H1 (cell line): Measurements from ENCODE around the gene ARHGAP25. TPM values are rescaled to one million over a fixed set of nuclear protein-coding genes. Genes with fewer than 3 reads are reported as not detected.

Experiments
- CTCF ChIA-PET: fragments of 300-600 bp; sonication (Branson Sonifier 250); formaldehyde crosslinking; loops from one replicate; lab custom pipeline; 2021; ENCODE audit not compliant: partially characterized antibody; lab: Charles Lee
- POLR2A ChIA-PET: fragments of 300-600 bp; sonication (Branson Sonifier 250); formaldehyde crosslinking; loops from one replicate; lab custom pipeline; 2021; ENCODE audit warnings: inconsistent platforms; ENCODE audit not compliant: partially characterized antibody; lab: Charles Lee
- DNase-seq, 2 experiments: peaks; one replicate each; pipeline versions ENCODE4 v3.0.0 to v3.0.0-alpha.2; 2010 to 2022; ENCODE audit warnings: low spot score in 2 of 2, low read depth in 1 of 2, mixed read lengths in 1 of 2
- FAIRE-seq: peaks from 2 replicates; lab custom pipeline; 2011; peaks lifted over from hg19 to GRCh38; lab: Jason Lieb, UNC
- H2AFZ ChIP-seq: 2 replicates; pipeline ENCODE4 v1.8.1; 2012; ENCODE audit warnings: low read length, inconsistent platforms
- H2AK5ac ChIP-seq: 2 replicates; pipeline ENCODE4 v1.6.1; 2013; ENCODE audit warnings: low read depth, low read length
- H2BK120ac ChIP-seq: replicated peaks from 2 replicates; pipeline ENCODE3; 2013; ENCODE audit warnings: low read depth, low read length, inconsistent platforms
- H2BK12ac ChIP-seq: 2 replicates; pipeline ENCODE4 v1.6.1; 2013; ENCODE audit warnings: low read depth, low read length
- H2BK15ac ChIP-seq: 2 replicates; pipeline ENCODE4 v1.6.1; 2013; ENCODE audit warnings: low read length
- H2BK20ac ChIP-seq: 2 replicates; pipeline ENCODE4 v1.6.1; 2013; ENCODE audit warnings: low read length
- H2BK5ac ChIP-seq: 2 replicates; pipeline ENCODE4 v1.6.1; 2013; ENCODE audit warnings: low read depth, low read length
- H3K14ac ChIP-seq: 2 replicates; pipeline ENCODE4 v1.6.1; 2013; ENCODE audit warnings: inconsistent platforms; ENCODE audit not compliant: insufficient read length
- H3K18ac ChIP-seq: 2 replicates; pipeline ENCODE4 v1.6.1; 2013; ENCODE audit warnings: low read length; ENCODE audit errors: extremely low read depth
- H3K23ac ChIP-seq: 2 replicates; pipeline ENCODE4 v1.6.1; 2013; ENCODE audit warnings: inconsistent platforms; ENCODE audit not compliant: insufficient read length
- H3K23me2 ChIP-seq: 2 replicates; pipeline ENCODE4 v1.6.1; 2013; ENCODE audit warnings: low read depth, low read length
- H3K27ac ChIP-seq: 2 replicates; pipeline ENCODE4 v1.6.1; 2011; ENCODE audit warnings: low read depth, low read length, inconsistent platforms
- H3K27me3 ChIP-seq, 4 experiments: replicated peaks in 1 of 4; 1 replicate in 1 of 4; 2 replicates in 3 of 4; pipeline versions ENCODE4 v1.6.1 to v1.8.1; 2011 to 2013; ENCODE audit warnings: low read length in 3 of 4, mild to moderate bottlenecking in 3 of 4, inconsistent platforms in 2 of 4, mixed read lengths in 2 of 4, moderate library complexity in 1 of 4; ENCODE audit not compliant: control insufficient read depth in 3 of 4, insufficient read depth in 3 of 4; ENCODE audit errors: extremely low read depth in 1 of 4
- H3K36me3 ChIP-seq, 4 experiments: 2 replicates each; pipeline versions ENCODE4 v1.6.1 to v1.8.1; 2011 to 2013; ENCODE audit warnings: mild to moderate bottlenecking in 4 of 4, low read length in 3 of 4, moderate library complexity in 2 of 4, control low read depth in 1 of 4, inconsistent platforms in 1 of 4; ENCODE audit not compliant: insufficient read depth in 4 of 4, control insufficient read depth in 2 of 4
- H3K4ac ChIP-seq: replicated peaks from 2 replicates; pipeline ENCODE3; 2013; ENCODE audit warnings: low read length, low read depth, mixed read lengths, inconsistent platforms; ENCODE audit not compliant: insufficient read length
- H3K4me1 ChIP-seq, 4 experiments: replicated peaks in 1 of 4; 1 replicate in 1 of 4; 2 replicates in 3 of 4; pipeline versions ENCODE4 v1.6.1 to v1.8.1; 2011 to 2013; ENCODE audit warnings: low read length in 3 of 4, inconsistent platforms in 2 of 4, mixed read lengths in 1 of 4; ENCODE audit not compliant: insufficient read depth in 4 of 4, control insufficient read depth in 3 of 4
- H3K4me2 ChIP-seq, 2 experiments: 2 replicates each; pipeline versions ENCODE4 v1.6.1 to v1.8.1; 2011 to 2013; ENCODE audit warnings: low read depth in 2 of 2, low read length in 2 of 2, control low read depth in 1 of 2, inconsistent platforms in 1 of 2, mild to moderate bottlenecking in 1 of 2; ENCODE audit not compliant: insufficient read depth in 1 of 2
- H3K4me3 ChIP-seq, 4 experiments: fragments of 200-600, 300-600 bp in 1 of 4; sonication (generic), shearing (Covaris generic), sonication (Bioruptor Twin) in 1 of 4; 2 replicates each; pipeline versions ENCODE4 v1.5.1 to v1.8.1; 2011 to 2016; ENCODE audit warnings: low read length in 4 of 4, low read depth in 3 of 4, control low read depth in 2 of 4, inconsistent platforms in 2 of 4, mild to moderate bottlenecking in 2 of 4, mixed read lengths in 1 of 4, moderate library complexity in 1 of 4; ENCODE audit not compliant: insufficient read depth in 2 of 4; ENCODE audit errors: extremely low read depth in 1 of 4
- H3K56ac ChIP-seq: replicated peaks from 2 replicates; pipeline ENCODE3; 2013; ENCODE audit warnings: low read depth, mild to moderate bottlenecking, mixed read lengths, low read length, inconsistent platforms; ENCODE audit not compliant: insufficient read length
- H3K79me1 ChIP-seq: 2 replicates; pipeline ENCODE4 v1.6.1; 2013; ENCODE audit warnings: low read depth, low read length, control low read depth
- H3K79me2 ChIP-seq, 2 experiments: 2 replicates each; pipeline versions ENCODE4 v1.6.1 to v1.8.1; 2012 to 2013; ENCODE audit warnings: low read length in 2 of 2, mild to moderate bottlenecking in 2 of 2, inconsistent platforms in 1 of 2; ENCODE audit not compliant: insufficient read depth in 2 of 2, control insufficient read depth in 1 of 2
- H3K9ac ChIP-seq, 4 experiments: replicated peaks in 1 of 4; 1 replicate in 1 of 4; 2 replicates in 3 of 4; pipeline versions ENCODE4 v1.6.1 to v1.8.1; 2011 to 2013; ENCODE audit warnings: low read depth in 3 of 4, low read length in 3 of 4, control low read depth in 2 of 4, mild to moderate bottlenecking in 2 of 4, moderate library complexity in 2 of 4, inconsistent platforms in 1 of 4; ENCODE audit errors: extremely low read depth in 1 of 4
- H3K9me3 ChIP-seq, 2 experiments: 2 replicates each; pipeline versions ENCODE4 v1.6.1 to v1.8.1; 2012 to 2013; ENCODE audit warnings: mild to moderate bottlenecking in 2 of 2, moderate library complexity in 2 of 2, control low read depth in 1 of 2, inconsistent platforms in 1 of 2, low read depth in 1 of 2, low read length in 1 of 2, mixed read lengths in 1 of 2; ENCODE audit not compliant: insufficient read depth in 2 of 2
- H4K20me1 ChIP-seq, 2 experiments: replicated peaks in 1 of 2; 2 replicates each; pipeline versions ENCODE3 to v1.8.1; 2011 to 2013; ENCODE audit warnings: inconsistent platforms in 2 of 2, low read length in 2 of 2, mild to moderate bottlenecking in 1 of 2; ENCODE audit not compliant: insufficient read depth in 2 of 2, control insufficient read depth in 1 of 2
- H4K5ac ChIP-seq: 2 replicates; pipeline ENCODE4 v1.6.1; 2013; ENCODE audit warnings: low read length, low read depth, mixed read lengths, inconsistent platforms; ENCODE audit not compliant: insufficient read length
- H4K8ac ChIP-seq: 2 replicates; pipeline ENCODE4 v1.8.0; 2013; ENCODE audit warnings: mild to moderate bottlenecking, moderate library complexity, low read length, inconsistent platforms; ENCODE audit not compliant: insufficient read depth; ENCODE audit errors: extremely low read depth
- H4K91ac ChIP-seq: replicated peaks from 2 replicates; pipeline ENCODE3; 2013; ENCODE audit warnings: low read length, mixed read lengths, inconsistent platforms; ENCODE audit not compliant: insufficient read length
- BCL11A ChIP-seq, 2 experiments: IDR thresholded peaks; one replicate each; pipeline ENCODE4 v1.6.1; 2011; ENCODE audit warnings: low read depth in 2 of 2, low read length in 2 of 2, mild to moderate bottlenecking in 2 of 2
- SP1 ChIP-seq: IDR thresholded peaks from 2 replicates; pipeline ENCODE4 v1.6.1; 2011; ENCODE audit warnings: low read depth, low read length
- WGBS, 2 experiments: shearing (Covaris generic) in 1 of 2; methylation state at CpG; one replicate each; pipeline versions ENCODE4 v1.1.6 to v1.1.7; 2013 to 2015; ENCODE audit warnings: low lambda C conversion rate in 2 of 2, mixed read lengths in 2 of 2, inconsistent platforms in 1 of 2, low coverage in 1 of 2, missing lambda C conversion rate in 1 of 2; ENCODE audit not compliant: insufficient replicate concordance in 2 of 2, insufficient coverage in 1 of 2, insufficient read length in 1 of 2; ENCODE audit errors: extremely low coverage in 1 of 2, missing lambda C conversion rate in 1 of 2; 5-methylcytosine and 5-hydroxymethylcytosine counted together
- polyA plus RNA-seq, 7 experiments: library from polyadenylated mRNA; depleted of rRNA in 3 of 7; stranded (reverse) in 5 of 7; unstranded in 2 of 7; fragments of >200 nt in 5 of 7; fragments of 200-250 nt in 2 of 7; gene quantifications; 1 replicate in 5 of 7; 2 replicates in 1 of 7; 4 replicates in 1 of 7; pipeline versions ENCODE4 v1.2.1 to v1.2.3, GENCODE V29; 2011 to 2013; ENCODE audit warnings: missing spikeins in 2 of 7, mixed read lengths in 2 of 7
- total RNA-seq: library from RNA; stranded (reverse); fragmentation: NEBNext Ultra II Directional; extraction: Animal tissue kit (Norgen Biotek cat#: 25700); gene quantifications from 2 replicates; pipeline ENCODE4 v1.2.1, GENCODE V29; 2021

The ARHGAP25 gene
- total and polyA plus RNA-seq, 2 of the 8 experiments (the other 6 are each of a cell fraction or from before 2014, with no cell fraction given), result 1.00 to 1.2 TPM

GRCh38 chr2:68746408-68746807, 11.8 kb downstream of the ARHGAP25 start:
- Histone ChIP-seq H3K79me1 (no peaks in the 10 kb centered on the region), H2AFZ (no peak overlapping the region), H4K5ac (no peak overlapping the region), H2BK5ac (no peak overlapping the region), H3K56ac (no peak overlapping the region), H3K36me3 (no peaks in the 10 kb centered on the region), H3K79me2 (no peaks in the 10 kb centered on the region), H4K8ac (no peak overlapping the region), H2BK120ac (no peak overlapping the region), H3K14ac (no peak overlapping the region), H3K4me2 (no peak overlapping the region), H3K18ac (no peak overlapping the region), H3K4me1 (peaks cover 0 to 4% (median 0%) of the 10 kb centered on the region in 4 experiments; a peak in 1 of 7 replicates), H3K4me3 (no peak overlapping the region), H3K27ac (no peak overlapping the region), H3K27me3 (no peaks in the 10 kb centered on the region), H3K23ac (no peak overlapping the region), H2AK5ac (no peak overlapping the region), H2BK15ac (no peak overlapping the region), H3K23me2 (no peaks in the 10 kb centered on the region), H4K91ac (no peak overlapping the region), H3K9ac (no peak overlapping the region), H2BK12ac (no peak overlapping the region), H3K4ac (no peak overlapping the region), H2BK20ac (no peak overlapping the region), H3K9me3 (no peaks in the 10 kb centered on the region), H4K20me1 (no peaks in the 10 kb centered on the region)
- WGBS, 2 experiments, result 94% methylated on average over 11 of the region's 11 CpGs; no CpG with 5 or more reads in 1 of the 2 experiments
- CTCF ChIA-PET, result interaction anchor here (1.7 to 4.7 kb wide), 2 partner anchors 179 to 198 kb away, joined by 3 to 18 read pairs; no protein-coding TSS in a partner anchor
- DNase-seq (peak in 1 of 2 experiments; percentile 24), FAIRE-seq (no peak)
- POLR2A ChIA-PET, result no interaction called here
- TF ChIP-seq BCL11A (IDR thresholded peaks at IDR 0.05; ENCODE audit: low read depth in 2 of 2, low read length in 2 of 2) (no peak), SP1 (no peak)
